ENCODE measurements around the gene SLC22A23. TPM values are rescaled to one million over a fixed set of nuclear protein-coding genes. Genes with fewer than 3 reads are reported as not detected.

Gene SLC22A23
- total RNA-seq, 8 experiments from 2014 or later = 10.5 to 24.1 (median 13.2) TPM

DNA sequence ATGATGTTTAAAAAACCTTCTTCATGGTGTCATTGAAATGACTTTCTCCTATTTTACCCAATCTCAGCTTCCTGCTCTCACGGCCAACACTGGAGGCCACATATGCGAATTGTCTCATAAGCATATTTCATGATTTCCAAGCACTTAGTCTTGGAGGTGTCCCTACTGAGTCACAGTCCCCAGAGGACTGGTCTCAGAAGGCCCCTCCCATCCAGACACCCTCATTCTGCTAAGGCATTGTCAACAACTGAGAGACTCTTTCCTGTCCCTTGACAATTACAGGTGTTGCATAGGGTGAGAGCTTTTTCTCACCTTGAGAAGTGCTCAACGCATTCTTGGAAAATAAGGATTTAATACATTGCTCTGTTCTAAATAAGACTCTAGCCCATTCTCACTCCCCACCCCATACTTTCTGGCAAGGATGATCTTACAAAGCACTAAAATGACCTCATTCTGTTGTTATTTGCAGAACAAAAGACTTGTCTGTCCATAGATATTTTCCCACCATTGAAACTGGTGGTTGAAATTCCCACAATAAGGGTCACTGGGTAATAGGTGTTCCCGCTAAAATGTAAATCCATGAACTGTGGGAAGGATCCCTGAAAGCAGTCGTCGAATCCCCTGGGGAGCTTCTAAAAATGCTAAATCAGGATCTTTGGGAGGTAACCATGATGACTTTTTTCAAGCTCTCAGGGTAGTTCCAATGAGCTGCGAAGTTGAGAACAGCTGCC, 32.3 kb upstream of the SLC22A23 start:
- peak overlapping the region in 1 of 2 donors; percentile 57 for H3K27ac ChIP-seq
- WGBS, 10 experiments = 0 to 100% (median 40%) methylated on average over 1 to 7 of the region's 7 CpGs; no CpG with 5 or more reads in 1 of the 10 experiments

DNA sequence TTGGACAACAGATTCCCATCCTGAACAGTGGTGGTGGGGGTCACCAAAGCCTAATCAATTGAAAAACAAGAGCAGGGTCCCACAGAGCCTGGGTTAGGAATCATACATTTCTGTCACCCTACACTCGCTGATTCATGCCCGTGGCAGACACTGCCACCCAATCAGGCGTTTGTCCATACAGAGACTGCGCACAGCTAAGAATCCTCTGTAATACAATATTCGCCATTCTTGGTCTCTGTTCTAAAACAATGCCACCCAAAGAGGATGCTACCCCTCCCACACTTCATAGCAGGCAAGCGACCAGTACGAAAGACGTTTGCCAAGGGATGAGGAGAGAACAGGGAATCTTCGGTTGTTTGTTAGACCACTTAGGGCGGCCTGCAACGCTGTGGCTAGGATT, 28.1 kb upstream of the SLC22A23 start:
- in situ Hi-C loops (cut with MboI; ENCODE audit: low pct_unique_long_range_greater_than_20kb in 2 of 9, low sequenced_read_pairs in 9 of 9, unreplicated experiment in 9 of 9) = no loop called here
- peaks cover 24 to 27% of the 10 kb centered on the region in 2 donors for H3K4me1 ChIP-seq (replicated peaks in 1 of 2)
- H3K4me3 ChIP-seq = no peak overlapping the region
- no peak overlapping the region for H3K27ac ChIP-seq
- 53 to 100% (median 84%) methylated on average over 2 to 9 of the region's 11 CpGs; no CpG with 5 or more reads in 2 of the 10 experiments for WGBS, 10 experiments
- no peak for ATAC-seq (replicated peaks in 6 of 8)

More for the DNA sequence above, 32.3 kb upstream of the SLC22A23 start:
- Histone ChIP-seq H3K4me3 (no peak overlapping the region), H3K4me1 (replicated peaks in 1 of 2) (peaks cover 25 to 30% of the 10 kb centered on the region in 2 donors)
- ATAC-seq (replicated peaks in 6 of 8) = peak; percentile 46 to 86 (median 60)
- in situ Hi-C loops (cut with MboI; ENCODE audit: low pct_unique_long_range_greater_than_20kb in 2 of 9, low sequenced_read_pairs in 9 of 9, unreplicated experiment in 9 of 9) = no loop called here

DNA sequence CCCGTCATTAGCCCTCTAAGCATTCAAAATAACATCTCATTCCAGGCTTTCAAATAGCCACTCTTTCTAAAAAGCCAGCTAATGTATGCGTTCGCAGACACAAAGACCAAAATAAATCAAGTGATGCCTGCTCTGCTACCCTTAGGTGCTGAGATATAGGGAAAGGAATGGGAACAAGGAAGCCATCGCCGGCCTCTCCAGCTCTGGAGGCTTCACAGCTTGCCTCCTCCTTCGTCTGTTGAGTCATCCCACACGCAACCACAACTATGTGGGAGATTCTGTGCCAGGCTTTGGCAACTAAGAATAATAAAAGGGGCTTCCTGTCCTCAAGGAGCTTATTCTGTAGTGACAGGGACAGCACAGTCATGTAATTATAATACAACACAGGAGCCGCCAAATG, 27.3 kb upstream of the SLC22A23 start:
- Histone ChIP-seq H3K4me1 (replicated peaks in 1 of 2) (peaks cover 16 to 20% of the 10 kb centered on the region in 2 donors), H3K27ac (peak overlapping the region in 1 of 2 donors; percentile 44), H3K4me3 (no peak overlapping the region)
- in situ Hi-C loops (cut with MboI; ENCODE audit: low pct_unique_long_range_greater_than_20kb in 2 of 9, low sequenced_read_pairs in 9 of 9, unreplicated experiment in 9 of 9) = no loop called here
- ATAC-seq (replicated peaks in 6 of 8) = peak in 5 of 8 experiments; percentile 63 to 84 (median 71)
- 53 to 100% (median 81%) methylated on average over 1 to 8 of the region's 8 CpGs for WGBS, 10 experiments

DNA sequence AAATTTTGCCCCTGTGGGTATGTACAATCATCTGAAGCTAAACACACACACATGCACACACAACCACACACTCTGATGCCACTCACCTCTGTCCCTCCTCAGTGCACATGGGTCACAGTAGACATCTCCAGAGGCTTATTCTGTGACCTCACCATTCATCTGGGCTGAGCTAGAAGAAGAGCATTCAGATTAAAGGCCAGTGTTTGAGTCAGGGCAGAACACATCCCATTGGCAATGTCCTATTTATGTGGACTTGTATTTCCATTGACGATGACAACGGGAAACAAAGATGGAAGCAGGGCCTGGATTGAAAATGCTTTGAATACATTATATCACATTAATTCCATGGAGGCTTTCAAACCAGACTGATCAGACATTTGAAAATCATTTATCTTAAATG, 26.8 kb upstream of the SLC22A23 start:
- Histone ChIP-seq H3K27ac (peak overlapping the region in 1 of 2 donors; percentile 44), H3K4me1 (replicated peaks in 1 of 2) (peaks cover 13 to 17% of the 10 kb centered on the region in 2 donors), H3K4me3 (no peak overlapping the region)
- ATAC-seq (replicated peaks in 6 of 8) = peak in 5 of 8 experiments; percentile 52 to 65 (median 61)
- in situ Hi-C loops (cut with MboI; ENCODE audit: low pct_unique_long_range_greater_than_20kb in 2 of 9, low sequenced_read_pairs in 9 of 9, unreplicated experiment in 9 of 9) = no loop called here
- WGBS, 10 experiments = 81 to 94% (median 88%) methylated on average over 2 of the region's 2 CpGs; no CpG with 5 or more reads in 6 of the 10 experiments

DNA sequence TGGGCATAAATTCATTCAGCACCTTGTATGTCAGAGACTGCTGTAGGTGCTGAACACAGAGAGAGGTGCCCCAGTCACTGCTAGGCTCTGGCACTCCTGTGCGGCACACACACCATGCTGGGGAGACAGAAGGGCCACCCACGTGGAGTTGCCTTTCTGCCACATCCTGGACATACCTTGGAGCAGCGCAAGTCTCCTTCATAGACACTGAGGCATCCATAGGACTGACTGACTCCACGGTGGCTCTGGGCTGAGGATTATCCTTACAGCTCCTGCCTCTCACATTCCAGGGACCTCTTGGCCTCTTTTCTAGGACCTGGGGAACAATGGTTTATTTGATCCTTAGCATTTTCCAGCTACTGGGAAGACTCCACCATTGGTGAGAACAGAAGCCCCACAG, 26.0 kb upstream of the SLC22A23 start:
- H3K4me3 ChIP-seq = no peak overlapping the region
- ATAC-seq (replicated peaks in 6 of 8) = no peak
- in situ Hi-C loops (cut with MboI; ENCODE audit: low pct_unique_long_range_greater_than_20kb in 2 of 9, low sequenced_read_pairs in 9 of 9, unreplicated experiment in 9 of 9) = no loop called here
- 40 to 100% (median 79%) methylated on average over 1 to 2 of the region's 4 CpGs; no CpG with 5 or more reads in 5 of the 10 experiments for WGBS, 10 experiments
- no peak overlapping the region for H3K27ac ChIP-seq
- H3K4me1 ChIP-seq (replicated peaks in 1 of 2) = peaks cover 12 to 13% of the 10 kb centered on the region in 2 donors

DNA sequence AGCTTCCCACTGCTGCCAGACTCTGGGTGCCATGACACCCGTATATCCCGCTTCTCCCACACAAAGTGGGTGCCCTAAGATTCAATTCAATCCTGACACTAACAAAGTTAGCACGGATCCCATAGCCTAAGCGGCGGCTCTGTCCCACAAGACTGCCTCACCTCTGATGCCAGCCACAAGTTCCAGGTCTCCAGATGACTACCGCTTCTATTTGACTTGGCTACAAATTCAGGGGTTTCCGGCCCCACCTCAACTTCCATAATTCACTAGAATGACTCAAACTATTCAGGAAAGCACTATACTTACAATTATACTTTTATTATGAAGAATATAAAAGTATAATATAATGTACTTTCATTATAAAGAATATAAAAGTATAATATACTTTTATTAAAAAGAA, 24.8 kb upstream of the SLC22A23 start:
- in situ Hi-C loops (cut with MboI; ENCODE audit: low pct_unique_long_range_greater_than_20kb in 2 of 9, low sequenced_read_pairs in 9 of 9, unreplicated experiment in 9 of 9) = no loop called here
- Histone ChIP-seq H3K4me3 (no peak overlapping the region), H3K27ac (no peak overlapping the region), H3K4me1 (replicated peaks in 1 of 2) (peaks cover 7 to 13% of the 10 kb centered on the region in 2 donors)
- 72 to 100% (median 93%) methylated on average over 1 to 7 of the region's 7 CpGs; no CpG with 5 or more reads in 5 of the 10 experiments for WGBS, 10 experiments
- ATAC-seq (replicated peaks in 6 of 8) = no peak

DNA sequence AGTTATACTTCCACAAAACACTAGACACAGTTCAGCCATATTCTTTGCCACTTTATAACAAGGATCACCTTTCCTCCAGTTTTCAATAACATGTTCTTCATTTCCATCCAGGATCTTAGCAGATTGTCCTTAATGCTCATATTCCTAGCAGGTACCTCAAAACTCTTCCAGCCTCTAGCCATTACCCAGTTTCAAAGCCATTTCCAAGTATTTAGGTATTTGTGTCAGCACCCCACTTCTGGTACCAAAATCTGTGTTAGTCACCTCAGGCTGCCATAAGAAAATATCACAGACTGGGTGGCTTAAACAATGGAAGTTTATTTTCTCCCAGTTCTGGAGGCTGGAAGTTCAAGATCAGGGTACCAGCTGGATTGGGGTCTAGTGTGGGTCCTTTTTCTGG, 23.2 kb upstream of the SLC22A23 start:
- Histone ChIP-seq H3K4me3 (no peak overlapping the region), H3K4me1 (replicated peaks in 1 of 2) (peaks cover 7 to 13% of the 10 kb centered on the region in 2 donors), H3K27ac (no peak overlapping the region)
- ATAC-seq (replicated peaks in 6 of 8) = no peak
- in situ Hi-C loops (cut with MboI; ENCODE audit: low pct_unique_long_range_greater_than_20kb in 2 of 9, low sequenced_read_pairs in 9 of 9, unreplicated experiment in 9 of 9) = no loop called here

DNA sequence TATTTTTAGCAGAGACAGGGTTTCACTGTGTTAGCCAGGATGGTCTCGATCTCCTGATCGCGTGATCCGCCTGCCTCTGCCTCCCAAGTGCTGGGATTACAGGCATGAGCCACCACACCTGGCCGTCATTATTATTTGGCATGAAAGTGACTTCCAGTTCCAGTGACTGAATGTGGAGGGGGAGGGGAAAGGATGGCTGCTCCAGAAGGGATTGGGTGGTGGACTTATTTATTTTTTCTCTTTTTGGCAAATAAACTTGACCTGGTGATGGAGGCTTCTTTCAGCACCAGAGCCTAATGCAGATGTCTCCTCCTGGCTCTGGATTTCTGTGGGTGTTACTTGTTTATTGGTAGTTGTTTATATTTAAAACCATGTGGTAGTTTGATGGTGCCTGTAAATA, 16.9 kb upstream of the SLC22A23 start:
- no peak overlapping the region for H3K4me3 ChIP-seq
- no peak for ATAC-seq (replicated peaks in 6 of 8)
- WGBS, 10 experiments = 21 to 100% (median 100%) methylated on average over 3 to 4 of the region's 5 CpGs; no CpG with 5 or more reads in 7 of the 10 experiments
- peaks cover 0 to 11% of the 10 kb centered on the region in 2 donors for H3K4me1 ChIP-seq (replicated peaks in 1 of 2)
- no peak overlapping the region for H3K27ac ChIP-seq
- in situ Hi-C loops (cut with MboI; ENCODE audit: low pct_unique_long_range_greater_than_20kb in 2 of 9, low sequenced_read_pairs in 9 of 9, unreplicated experiment in 9 of 9) = loop anchor here in 3 of 9 experiments (25.0 kb wide), 1 partner anchor 186 kb away; no protein-coding TSS in a partner anchor

DNA sequence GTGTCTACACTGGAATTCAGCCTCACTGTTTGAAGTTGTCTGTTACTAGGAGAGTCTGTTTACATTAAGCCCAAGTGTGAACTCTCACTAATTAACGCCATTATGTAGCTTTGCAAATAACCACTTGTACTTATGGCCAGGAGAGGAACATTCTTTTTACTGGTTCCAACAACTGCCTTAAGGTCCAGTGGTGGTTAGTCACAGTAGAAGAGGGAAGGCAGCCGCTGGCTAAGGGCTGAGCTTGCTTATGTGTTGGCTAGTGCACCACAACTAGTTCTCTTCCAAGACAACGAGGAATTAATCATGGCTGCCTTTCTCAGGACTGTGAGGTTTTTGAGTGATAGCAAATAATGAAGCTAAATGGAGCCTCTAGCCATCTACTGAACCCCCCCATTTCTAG, 14.9 kb upstream of the SLC22A23 start:
- Histone ChIP-seq H3K4me3 (no peak overlapping the region), H3K27ac (no peak overlapping the region), H3K4me1 (replicated peaks in 1 of 2) (peaks cover under 1 to 11% of the 10 kb centered on the region in 2 donors)
- 72 to 100% (median 88%) methylated on average over 1 to 3 of the region's 3 CpGs; no CpG with 5 or more reads in 2 of the 10 experiments for WGBS, 10 experiments
- ATAC-seq (replicated peaks in 6 of 8) = peak in 1 of 8 experiments; percentile 56
- in situ Hi-C loops (cut with MboI; ENCODE audit: low pct_unique_long_range_greater_than_20kb in 2 of 9, low sequenced_read_pairs in 9 of 9, unreplicated experiment in 9 of 9) = loop anchor here in 3 of 9 experiments (25.0 kb wide), 1 partner anchor 184 kb away; no protein-coding TSS in a partner anchor

DNA sequence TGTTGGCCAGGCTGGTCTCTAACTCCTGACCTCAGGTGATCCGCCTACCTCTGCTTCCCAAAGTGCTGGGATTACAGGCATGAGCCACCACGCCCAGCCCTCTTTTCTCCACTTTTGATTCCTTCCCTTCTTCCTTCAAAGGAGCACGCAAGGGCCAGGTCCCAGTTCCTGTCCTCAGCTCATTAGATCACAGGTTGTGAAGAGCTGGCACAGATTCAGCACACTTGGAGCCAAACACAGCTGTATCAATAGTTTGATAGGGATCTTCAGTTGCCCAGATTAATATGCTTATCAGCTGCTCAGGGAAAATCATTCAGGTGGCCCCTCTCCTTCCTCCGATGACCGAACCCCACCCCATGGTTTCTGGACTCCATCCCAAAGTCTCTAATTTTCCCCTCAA, 14.4 kb upstream of the SLC22A23 start:
- in situ Hi-C loops (cut with MboI; ENCODE audit: low pct_unique_long_range_greater_than_20kb in 2 of 9, low sequenced_read_pairs in 9 of 9, unreplicated experiment in 9 of 9) = loop anchor here in 3 of 9 experiments (25.0 kb wide), 1 partner anchor 184 kb away; no protein-coding TSS in a partner anchor
- ATAC-seq (replicated peaks in 6 of 8) = peak in 1 of 8 experiments; percentile 37
- 87 to 100% (median 100%) methylated on average over 1 to 4 of the region's 5 CpGs; no CpG with 5 or more reads in 2 of the 10 experiments for WGBS, 10 experiments
- peaks cover 4 to 11% of the 10 kb centered on the region in 2 donors for H3K4me1 ChIP-seq (replicated peaks in 1 of 2)
- no peak overlapping the region for H3K27ac ChIP-seq
- H3K4me3 ChIP-seq = no peak overlapping the region

DNA sequence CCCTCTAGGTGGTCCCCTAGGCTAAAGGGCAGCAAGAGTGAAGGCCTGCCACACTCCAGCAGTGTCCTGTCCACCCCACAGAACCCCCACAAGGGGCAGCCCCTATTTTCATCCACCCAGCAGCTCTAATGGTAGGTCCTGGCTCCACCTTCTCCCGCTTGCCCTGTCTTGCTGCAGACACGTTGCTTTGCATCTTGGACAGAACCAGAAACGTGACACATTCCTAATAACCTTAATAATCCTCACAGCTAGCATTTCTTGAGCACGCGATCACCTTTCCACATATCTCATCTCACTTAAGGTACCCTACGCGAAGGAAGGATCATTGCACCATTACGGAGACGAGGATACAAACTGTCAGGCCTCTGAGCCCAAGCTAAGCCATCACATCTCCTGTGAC, 11.7 kb upstream of the SLC22A23 start:
- ATAC-seq (replicated peaks in 6 of 8) = no peak
- 75 to 100% (median 94%) methylated on average over 1 to 8 of the region's 9 CpGs; no CpG with 5 or more reads in 2 of the 10 experiments for WGBS, 10 experiments

DNA sequence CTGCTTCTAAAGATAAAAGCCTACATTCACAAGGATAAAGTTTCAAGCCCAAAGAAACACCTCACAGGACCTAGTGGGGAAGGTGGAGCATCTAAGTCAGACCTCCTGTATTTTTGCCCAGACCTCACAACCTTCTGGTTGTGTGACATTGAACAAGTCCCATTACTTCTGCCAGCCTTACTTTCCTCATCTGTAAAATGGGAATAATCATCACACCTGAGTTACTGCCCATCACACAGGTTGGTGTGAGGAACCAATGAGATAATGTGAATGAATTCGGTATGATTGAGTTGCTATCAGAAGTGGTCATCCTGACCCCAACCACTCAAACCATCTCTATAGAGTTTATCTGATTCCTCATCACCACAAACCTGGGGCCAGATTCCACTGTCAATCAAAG, 11.1 kb upstream of the SLC22A23 start:
- 20 to 80% (median 37%) methylated on average over 1 of the region's 1 CpG; no CpG with 5 or more reads in 6 of the 10 experiments for WGBS, 10 experiments
- no peak for ATAC-seq (replicated peaks in 6 of 8)
- Histone ChIP-seq H3K27ac (no peak overlapping the region), H3K4me3 (no peak overlapping the region), H3K4me1 (replicated peaks in 1 of 2) (peaks cover 4 to 11% of the 10 kb centered on the region in 2 donors)
- in situ Hi-C loops (cut with MboI; ENCODE audit: low pct_unique_long_range_greater_than_20kb in 2 of 9, low sequenced_read_pairs in 9 of 9, unreplicated experiment in 9 of 9) = loop anchor here in 3 of 9 experiments (25.0 kb wide), 1 partner anchor 181 kb away; no protein-coding TSS in a partner anchor

More for the DNA sequence above, 11.7 kb upstream of the SLC22A23 start:
- H3K4me3 ChIP-seq = no peak overlapping the region
- in situ Hi-C loops (cut with MboI; ENCODE audit: low pct_unique_long_range_greater_than_20kb in 2 of 9, low sequenced_read_pairs in 9 of 9, unreplicated experiment in 9 of 9) = loop anchor here in 3 of 9 experiments (25.0 kb wide), 1 partner anchor 181 kb away; no protein-coding TSS in a partner anchor
- peaks cover 4 to 11% of the 10 kb centered on the region in 2 donors for H3K4me1 ChIP-seq (replicated peaks in 1 of 2)
- no peak overlapping the region for H3K27ac ChIP-seq
